GM23248 (cell line): Measurements from ENCODE around the gene NUDT14.

Source experiments
- EZH2 ChIP-seq: fragments of 200-600 bp; sonication (generic); IDR thresholded peaks from 2 replicates; pipeline ENCODE4 v1.6.1; 2018; ENCODE audit warnings: antibody characterized with exemption, mild to moderate bottlenecking; ENCODE audit not compliant: insufficient read depth, poor library complexity, severe bottlenecking
- EZH2phosphoT487 ChIP-seq: fragments of 200-600 bp; sonication (generic); IDR thresholded peaks from 2 replicates; pipeline ENCODE4 v1.6.1; 2018; ENCODE audit warnings: antibody characterized with exemption, moderate library complexity, mild to moderate bottlenecking, low read depth; ENCODE audit not compliant: insufficient read depth

GRCh38 chr14:105141026-105141425 lies 40.1 kb downstream of the NUDT14 start:
- TF ChIP-seq EZH2 (no peak), EZH2phosphoT487 (no peak)
